Smooth muscle cell (in vitro differentiated cells): ENCODE measurements around the gene RNF148. TPM values are rescaled to one million over a fixed set of nuclear protein-coding genes. Genes with fewer than 3 reads are reported as not detected.
"Not testable (repeated sequence)": the region's sequence is repeated elsewhere in the genome, so short reads cannot be mapped to it uniquely, and the experiment has no call there.

ENCODE experiments used
- DNase-seq: peaks from one replicate; lab custom pipeline; 2025; ENCODE audit not compliant: unreplicated experiment; lab: John Stamatoyannopoulos, UW
- H2AFZ ChIP-seq: fragments of 200-600 bp; sonication (generic); 2 replicates; pipeline ENCODE4 v1.6.0; 2016; ENCODE audit warnings: antibody characterized with exemption, low read depth, mild to moderate bottlenecking
- H3F3A ChIP-seq: fragments of 200-600 bp; sonication (generic); 2 replicates; pipeline ENCODE4 v1.6.0; 2017; ENCODE audit warnings: antibody characterized with exemption, low read depth
- H3K27ac ChIP-seq: fragments of 200-600 bp; sonication (generic); 2 replicates; pipeline ENCODE4 v1.5.1; 2016; ENCODE audit warnings: low read depth, mild to moderate bottlenecking
- H3K27me3 ChIP-seq: fragments of 200-600 bp; sonication (generic); 2 replicates; pipeline ENCODE4 v1.6.1; 2016; ENCODE audit warnings: low read depth, mild to moderate bottlenecking
- H3K36me3 ChIP-seq: fragments of 200-600 bp; sonication (generic); 2 replicates; pipeline ENCODE4 v1.5.1; 2016; ENCODE audit warnings: low read depth
- H3K4me1 ChIP-seq: fragments of 200-600 bp; sonication (generic); 2 replicates; pipeline ENCODE4 v1.5.1; 2016; ENCODE audit warnings: low read depth
- H3K4me2 ChIP-seq: fragments of 200-600 bp; sonication (generic); 2 replicates; pipeline ENCODE4 v1.6.0; 2016; ENCODE audit warnings: mild to moderate bottlenecking
- H3K4me3 ChIP-seq: fragments of 200-600 bp; sonication (generic); 2 replicates; pipeline ENCODE4 v1.5.1; 2016; ENCODE audit warnings: mild to moderate bottlenecking
- H3K79me2 ChIP-seq: fragments of 200-600 bp; sonication (generic); 2 replicates; pipeline ENCODE4 v1.6.0; 2016; ENCODE audit warnings: low read depth, mild to moderate bottlenecking
- H3K9ac ChIP-seq: fragments of 200-600 bp; sonication (generic); 2 replicates; pipeline ENCODE4 v1.6.0; 2016; ENCODE audit warnings: low read depth
- H3K9me3 ChIP-seq: fragments of 200-600 bp; sonication (generic); replicated peaks from 2 replicates; pipeline ENCODE4 v1.5.1; 2016; ENCODE audit warnings: low read depth
- H4K20me1 ChIP-seq: fragments of 200-600 bp; sonication (generic); 2 replicates; pipeline ENCODE4 v1.6.0; 2016; ENCODE audit warnings: low read depth
- WGBS: methylation state at CpG from one replicate; pipeline ENCODE4 v1.1.7; 2016; ENCODE audit warnings: low lambda C conversion rate; 5-methylcytosine and 5-hydroxymethylcytosine counted together
- polyA plus RNA-seq: library from polyadenylated mRNA; unstranded; fragments of >200 nt; fragmentation: Nextera tagmentation; extraction: Ambion mirVana; gene quantifications from 2 replicates; pipeline ENCODE4 v1.2.1, GENCODE V29; 2016
- total RNA-seq: library from RNA; depleted of rRNA; stranded (reverse); fragments of >200 nt; gene quantifications from 2 replicates; pipeline ENCODE4 v1.2.3, GENCODE V29; 2014
- TF ChIP-seq, protein P1 (sequence below): fragments of 200-600 bp; sonication (generic); IDR thresholded peaks from 2 replicates; pipeline ENCODE4 v1.5.1; 2017; ENCODE audit warnings: borderline replicate concordance, mild to moderate bottlenecking, antibody characterized with exemption; ENCODE audit not compliant: insufficient read depth, poor library complexity, severe bottlenecking

Gene RNF148
- total and polyA plus RNA-seq, 2 experiments from 2014 or later = not detected

GRCh38 chr7:122684504-122684903 is 18.2 kb downstream of the RNF148 start:
- DNase-seq = no peak
- H3K4me2 ChIP-seq = no peak overlapping the region
- H4K20me1 ChIP-seq = no peaks in the 10 kb centered on the region
- H3K9me3 ChIP-seq = no peaks in the 10 kb centered on the region
- H3K9ac ChIP-seq = no peak overlapping the region
- no peaks in the 10 kb centered on the region for H3K36me3 ChIP-seq
- no peaks in the 10 kb centered on the region for H3K4me1 ChIP-seq
- H3K4me3 ChIP-seq = no peak overlapping the region
- H2AFZ ChIP-seq = no peak overlapping the region
- TF ChIP-seq, protein P1, sequence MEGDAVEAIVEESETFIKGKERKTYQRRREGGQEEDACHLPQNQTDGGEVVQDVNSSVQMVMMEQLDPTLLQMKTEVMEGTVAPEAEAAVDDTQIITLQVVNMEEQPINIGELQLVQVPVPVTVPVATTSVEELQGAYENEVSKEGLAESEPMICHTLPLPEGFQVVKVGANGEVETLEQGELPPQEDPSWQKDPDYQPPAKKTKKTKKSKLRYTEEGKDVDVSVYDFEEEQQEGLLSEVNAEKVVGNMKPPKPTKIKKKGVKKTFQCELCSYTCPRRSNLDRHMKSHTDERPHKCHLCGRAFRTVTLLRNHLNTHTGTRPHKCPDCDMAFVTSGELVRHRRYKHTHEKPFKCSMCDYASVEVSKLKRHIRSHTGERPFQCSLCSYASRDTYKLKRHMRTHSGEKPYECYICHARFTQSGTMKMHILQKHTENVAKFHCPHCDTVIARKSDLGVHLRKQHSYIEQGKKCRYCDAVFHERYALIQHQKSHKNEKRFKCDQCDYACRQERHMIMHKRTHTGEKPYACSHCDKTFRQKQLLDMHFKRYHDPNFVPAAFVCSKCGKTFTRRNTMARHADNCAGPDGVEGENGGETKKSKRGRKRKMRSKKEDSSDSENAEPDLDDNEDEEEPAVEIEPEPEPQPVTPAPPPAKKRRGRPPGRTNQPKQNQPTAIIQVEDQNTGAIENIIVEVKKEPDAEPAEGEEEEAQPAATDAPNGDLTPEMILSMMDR = no peak
- WGBS = 74% methylated on average over 2 of the region's 2 CpGs
- no peaks in the 10 kb centered on the region for H3K27me3 ChIP-seq
- H3F3A ChIP-seq = no peaks in the 10 kb centered on the region
- no peak overlapping the region for H3K27ac ChIP-seq
- no peaks in the 10 kb centered on the region for H3K79me2 ChIP-seq

DNA sequence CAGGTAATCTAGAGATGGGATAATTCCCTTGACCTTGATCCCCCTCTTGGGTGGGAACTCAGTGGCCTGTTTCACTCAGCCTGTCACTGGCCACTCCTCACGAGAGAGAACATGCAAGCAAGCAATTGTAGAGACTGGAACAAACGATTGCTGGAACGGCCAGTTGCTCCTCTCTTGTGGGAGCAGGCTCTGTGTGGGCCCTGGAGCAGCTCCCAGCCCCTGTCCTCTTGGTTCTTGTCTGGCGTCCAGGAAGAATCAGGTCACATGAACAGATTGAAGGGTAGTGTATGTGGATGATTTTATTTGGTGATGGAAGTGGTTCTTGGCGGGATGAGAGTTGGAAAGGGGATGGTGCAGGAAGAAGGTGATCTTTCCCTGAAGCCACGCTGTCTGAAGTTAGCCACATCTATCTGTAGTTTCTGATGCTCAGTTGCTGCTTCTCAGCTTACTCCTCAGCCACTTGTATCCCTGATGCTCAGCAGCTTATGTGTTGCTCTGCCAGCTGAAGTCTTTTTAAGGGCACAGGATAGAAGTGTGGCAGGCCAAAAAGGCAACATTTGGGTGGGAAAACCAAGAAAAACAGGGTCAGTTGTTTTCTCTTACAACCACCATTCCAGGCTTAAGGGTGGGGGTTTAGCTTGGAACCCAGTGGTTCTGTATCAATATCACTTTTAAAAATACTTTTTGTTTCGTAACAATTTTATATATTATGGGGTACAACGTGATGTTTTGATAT is 19.7 kb downstream of the RNF148 start:
- Histone ChIP-seq H4K20me1 (no peaks in the 10 kb centered on the region), H3K4me2 (no peak overlapping the region), H2AFZ (no peak overlapping the region), H3K36me3 (no peaks in the 10 kb centered on the region), H3K27ac (no peak overlapping the region), H3K27me3 (no peaks in the 10 kb centered on the region), H3K4me3 (no peak overlapping the region), H3F3A (no peaks in the 10 kb centered on the region), H3K4me1 (no peaks in the 10 kb centered on the region), H3K79me2 (no peaks in the 10 kb centered on the region), H3K9ac (no peak overlapping the region), H3K9me3 (no peaks in the 10 kb centered on the region)
- TF ChIP-seq, protein P1 = no peak
- no peak for DNase-seq
- WGBS = 87% methylated on average over 8 of the region's 8 CpGs

DNA sequence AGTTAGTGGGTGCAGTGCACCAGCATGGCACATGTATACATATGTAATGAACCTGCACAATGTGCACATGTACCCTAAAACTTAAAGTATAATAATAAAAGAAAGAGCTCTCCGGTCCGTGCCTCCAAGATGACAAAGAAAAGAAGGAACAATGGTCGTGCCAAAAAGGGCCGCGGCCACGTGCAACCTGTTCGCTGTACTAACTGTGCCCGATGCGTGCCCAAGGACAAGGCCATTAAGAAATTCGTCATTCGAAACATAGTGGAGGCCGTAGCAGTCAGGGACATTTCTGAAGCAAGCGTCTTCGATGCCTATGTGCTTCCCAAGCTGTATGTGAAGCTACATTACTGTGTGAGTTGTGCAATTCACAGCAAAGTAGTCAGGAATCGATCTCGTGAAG is 21.5 kb downstream of the RNF148 start:
- H3F3A ChIP-seq, H2AFZ ChIP-seq, H3K27ac ChIP-seq, H3K36me3 ChIP-seq, H3K9me3 ChIP-seq, H3K9ac ChIP-seq, H3K79me2 ChIP-seq, H4K20me1 ChIP-seq, DNase-seq, H3K4me2 ChIP-seq, H3K4me3 ChIP-seq, H3K27me3 ChIP-seq, H3K4me1 ChIP-seq: not testable (repeated sequence)
- 97% methylated on average over 16 of the region's 16 CpGs for WGBS

- H3K4me2 ChIP-seq = no peak overlapping the region
- no peak for DNase-seq
- no peak overlapping the region for H3K4me3 ChIP-seq
- H2AFZ ChIP-seq = no peak overlapping the region
- H3K36me3 ChIP-seq = no peaks in the 10 kb centered on the region
- H3K27me3 ChIP-seq = no peaks in the 10 kb centered on the region
- H3K79me2 ChIP-seq = no peaks in the 10 kb centered on the region
- no peaks in the 10 kb centered on the region for H3K9me3 ChIP-seq
- no peaks in the 10 kb centered on the region for H4K20me1 ChIP-seq
- 100% methylated on average over 1 of the region's 1 CpG for WGBS
- no peaks in the 10 kb centered on the region for H3F3A ChIP-seq
- H3K9ac ChIP-seq = no peak overlapping the region
- H3K27ac ChIP-seq = no peak overlapping the region
- no peaks in the 10 kb centered on the region for H3K4me1 ChIP-seq
- TF ChIP-seq, protein P1 = no peak
Measured at GRCh38 chr7:122679813-122680212, 22.9 kb downstream of the RNF148 start.

DNA sequence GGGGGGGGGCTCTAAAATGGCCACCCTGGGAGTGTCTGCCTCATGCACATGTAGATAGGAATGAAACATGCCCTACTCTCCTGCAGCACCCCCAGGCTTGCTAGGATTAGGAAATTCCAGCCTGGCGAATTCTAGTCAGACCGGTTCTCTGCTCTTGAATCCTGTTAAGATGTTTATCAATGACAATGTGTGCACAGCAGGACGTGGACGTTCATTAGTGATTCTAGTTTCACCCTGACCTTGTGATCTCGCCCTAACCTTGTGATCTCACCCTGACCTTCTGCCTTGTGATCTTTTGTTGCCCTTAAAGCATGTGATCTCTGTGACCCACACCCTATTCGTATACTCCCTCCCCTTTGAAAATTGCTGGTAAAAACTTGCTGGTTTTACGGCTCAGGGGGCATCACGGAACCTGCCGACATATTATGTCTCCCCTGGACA is 23.4 kb downstream of the RNF148 start:
- H3K9me3 ChIP-seq, H3K9ac ChIP-seq, H4K20me1 ChIP-seq, H3F3A ChIP-seq, H3K4me3 ChIP-seq, H3K27ac ChIP-seq, H3K79me2 ChIP-seq, H3K36me3 ChIP-seq, H3K4me2 ChIP-seq, H2AFZ ChIP-seq, H3K27me3 ChIP-seq, DNase-seq, H3K4me1 ChIP-seq: not testable (repeated sequence)
- 50% methylated on average over 9 of the region's 9 CpGs for WGBS
